Liver (tissue), 9 donors: Measurements from ENCODE around the gene TMEM131. TPM values are rescaled to one million over a fixed set of nuclear protein-coding genes. Genes with fewer than 3 reads are reported as not detected.

Experiments used
- DNase-seq: peaks from one replicate; pipeline ENCODE4 v3.0.0-alpha.2; 2017; ENCODE audit warnings: low spot score
- H3K27ac ChIP-seq, 2 donors: one replicate each; pipeline ENCODE4 v1.7.0; 2013; ENCODE audit warnings: inconsistent platforms in 2 of 2, low read length in 2 of 2, control low read depth in 1 of 2, low read depth in 1 of 2, mild to moderate bottlenecking in 1 of 2
- H3K27me3 ChIP-seq, 4 donors: one replicate each; pipeline versions ENCODE4 v1.6.1 to v1.7.0; 2013; ENCODE audit warnings: low read length in 3 of 4, inconsistent platforms in 1 of 4, mild to moderate bottlenecking in 1 of 4, moderate library complexity in 1 of 4; ENCODE audit not compliant: control insufficient read depth in 4 of 4, insufficient read depth in 4 of 4
- H3K36me3 ChIP-seq, 4 donors: one replicate each; pipeline versions ENCODE4 v1.6.1 to v1.7.0; 2013; ENCODE audit warnings: low read length in 3 of 4, mild to moderate bottlenecking in 3 of 4, low read depth in 1 of 4, moderate library complexity in 1 of 4; ENCODE audit not compliant: control insufficient read depth in 4 of 4, insufficient read depth in 3 of 4
- H3K4me1 ChIP-seq, 4 donors: one replicate each; pipeline versions ENCODE4 v1.6.1 to v1.7.0; 2013; ENCODE audit warnings: low read length in 3 of 4, mild to moderate bottlenecking in 3 of 4, moderate library complexity in 1 of 4; ENCODE audit not compliant: control insufficient read depth in 4 of 4, insufficient read depth in 4 of 4
- H3K4me3 ChIP-seq, 3 donors: one replicate each; pipeline versions ENCODE4 v1.6.1 to v1.7.0; 2013; ENCODE audit warnings: low read length in 3 of 3, control low read depth in 1 of 3, low read depth in 1 of 3, mild to moderate bottlenecking in 1 of 3
- H3K9ac ChIP-seq, 2 donors: one replicate each; pipeline ENCODE4 v1.7.0; 2013; ENCODE audit warnings: low read length in 2 of 2, mild to moderate bottlenecking in 2 of 2, moderate library complexity in 2 of 2, control low read depth in 1 of 2, low read depth in 1 of 2
- H3K9me3 ChIP-seq, 4 donors: one replicate each; pipeline versions ENCODE4 v1.6.1 to v1.7.0; 2013; ENCODE audit warnings: low read length in 3 of 4; ENCODE audit not compliant: control insufficient read depth in 4 of 4
- ATF3 ChIP-seq: IDR thresholded peaks from 2 replicates; pipeline ENCODE4 v1.6.1; 2016; ENCODE audit warnings: antibody characterized with exemption
- CTCF ChIP-seq: fragments of 150-350 bp; IDR thresholded peaks from 2 replicates; pipeline ENCODE4 v1.5.1; 2017; ENCODE audit warnings: improper control_type of control experiment, low read depth, low read length; ENCODE audit not compliant: missing input control
- EGR1 ChIP-seq, 2 donors: IDR thresholded peaks; 2 replicates each; pipeline ENCODE4 v1.6.1; 2016 to 2018; ENCODE audit warnings: antibody characterized with exemption in 2 of 2, low read depth in 2 of 2
- HNF4A ChIP-seq, 2 donors: conservative IDR thresholded peaks; 2 replicates each; pipeline ENCODE4 v1.6.1; 2016; ENCODE audit warnings: antibody characterized with exemption in 2 of 2, mild to moderate bottlenecking in 2 of 2
- JUND ChIP-seq, 2 donors: IDR thresholded peaks; 2 replicates each; pipeline ENCODE4 v1.6.1; 2016; ENCODE audit warnings: antibody characterized with exemption in 2 of 2
- NR2F2 ChIP-seq: IDR thresholded peaks from 2 replicates; pipeline ENCODE4 v1.6.1; 2016; ENCODE audit warnings: antibody characterized with exemption
- RAD21 ChIP-seq, 2 donors: IDR thresholded peaks; 2 replicates each; pipeline ENCODE4 v1.6.1; 2016; ENCODE audit warnings: antibody characterized with exemption in 2 of 2, mild to moderate bottlenecking in 2 of 2
- TAF1 ChIP-seq: conservative IDR thresholded peaks from 2 replicates; pipeline ENCODE4 v1.6.1; 2016; ENCODE audit warnings: antibody characterized with exemption, mild to moderate bottlenecking
- YY1 ChIP-seq: IDR thresholded peaks from 2 replicates; pipeline ENCODE4 v1.6.1; 2016; ENCODE audit warnings: antibody characterized with exemption, mild to moderate bottlenecking
- ZBTB33 ChIP-seq: IDR thresholded peaks from 2 replicates; pipeline ENCODE4 v1.6.1; 2016; ENCODE audit warnings: antibody characterized with exemption
- WGBS: extraction: QIAGEN DNeasy Blood & Tissue Kit; methylation state at CpG from one replicate; pipeline ENCODE4 v1.1.7; 2013; 5-methylcytosine and 5-hydroxymethylcytosine counted together
- polyA plus RNA-seq, 2 donors: library from polyadenylated mRNA; stranded (reverse) in 1 of 2; unstranded in 1 of 2; fragments of 200-250 nt in 1 of 2; fragments of >200 nt in 1 of 2; fragmentation: Nextera tagmentation in 1 of 2; extraction: Ambion mirVana in 1 of 2; gene quantifications; one replicate each; pipeline versions ENCODE4 v1.2.1 to v1.2.3, GENCODE V29; 2013 to 2015
- total RNA-seq, 2 donors: library from RNA; depleted of rRNA; stranded (reverse); fragments of >200 nt; gene quantifications; one replicate each; pipeline ENCODE4 v1.2.3, GENCODE V29; 2014
- donor health status: healthy.
- donor health status: healthy.
- donor health status: healthy.
- donor health status: healthy.
- donor health status: healthy.

The TMEM131 gene
- total and polyA plus RNA-seq, 4 donors = 6.1 to 22.8 (median 11.2) TPM

GRCh38 chr2:97728091-97728731 is 267.5 kb downstream of the TMEM131 start:
- WGBS = 76% methylated on average over 12 of the region's 12 CpGs
- DNase-seq = no peak
- Histone ChIP-seq H3K36me3 (no peaks in the 10 kb centered on the region), H3K4me3 (no peak overlapping the region), H3K4me1 (no peaks in the 10 kb centered on the region), H3K9ac (no peak overlapping the region), H3K27me3 (no peaks in the 10 kb centered on the region), H3K9me3 (peaks cover 0 to 4% (median 2%) of the 10 kb centered on the region in 4 donors), H3K27ac (no peak overlapping the region)
- no peak for TF ChIP-seq HNF4A (conservative IDR thresholded peaks at IDR 0.05)
- TF ChIP-seq TAF1 = no peak
- TF ChIP-seq RAD21 (IDR thresholded peaks at IDR 0.05) = no peak

- H3K4me1 ChIP-seq = no peaks in the 10 kb centered on the region
- TF ChIP-seq RAD21 (IDR thresholded peaks at IDR 0.05) (no peak), YY1 (no peak), ZBTB33 (no peak), JUND (IDR thresholded peaks at IDR 0.05) (no peak), CTCF (no peak), TAF1 (no peak), NR2F2 (no peak), EGR1 (IDR thresholded peaks at IDR 0.05; ENCODE audit: low read depth in 2 of 2) (no peak), ATF3 (no peak), HNF4A (conservative IDR thresholded peaks at IDR 0.05) (no peak)
- H3K9ac ChIP-seq = no peak overlapping the region
- no peak overlapping the region for H3K4me3 ChIP-seq
- no peaks in the 10 kb centered on the region for H3K36me3 ChIP-seq
- H3K27me3 ChIP-seq = no peaks in the 10 kb centered on the region
- H3K27ac ChIP-seq = no peak overlapping the region
- DNase-seq = no peak
- WGBS = 89% methylated on average over 7 of the region's 7 CpGs
- peaks cover 0 to 4% (median 2%) of the 10 kb centered on the region in 4 donors for H3K9me3 ChIP-seq
Observed at GRCh38 chr2:97727296-97727695, 268.5 kb downstream of the TMEM131 start.

GRCh38 chr2:97726261-97727064 is 269.3 kb downstream of the TMEM131 start:
- no peak for TF ChIP-seq NR2F2
- Histone ChIP-seq H3K4me3 (no peak overlapping the region), H3K27ac (no peak overlapping the region), H3K4me1 (no peaks in the 10 kb centered on the region), H3K36me3 (no peaks in the 10 kb centered on the region), H3K9me3 (peaks cover 0 to 4% (median 2%) of the 10 kb centered on the region in 4 donors), H3K9ac (no peak overlapping the region), H3K27me3 (no peaks in the 10 kb centered on the region)
- WGBS = 70% methylated on average over 4 of the region's 4 CpGs
- no peak for DNase-seq
